ENCODE measurements around the gene CLCN7. TPM values are rescaled to one million over a fixed set of nuclear protein-coding genes. Genes with fewer than 3 reads are reported as not detected.

The CLCN7 gene
- total and polyA plus RNA-seq, 2 experiments from 2014 or later = 50.1 to 57.6 TPM

GRCh38 chr16:1466968-1467521 is 7.8 kb downstream of the CLCN7 start:
- H3K4me3 ChIP-seq = no peak overlapping the region
- H3K27ac ChIP-seq = no peak overlapping the region
- H3K36me3 ChIP-seq = no peaks in the 10 kb centered on the region
- no peaks in the 10 kb centered on the region for H3K27me3 ChIP-seq
- no peaks in the 10 kb centered on the region for H3K9me3 ChIP-seq (ENCODE audit: low read depth)
- DNase-seq (ENCODE audit: low read depth in 1 of 2, low spot score in 1 of 2) = no peak
- no peaks in the 10 kb centered on the region for H3K4me1 ChIP-seq (ENCODE audit: low read depth)
- no peak for TF ChIP-seq CTCF (IDR thresholded peaks at IDR 0.05; ENCODE audit: low read depth, low read length)

GRCh38 chr16:1466054-1466453 is 8.8 kb downstream of the CLCN7 start:
- Histone ChIP-seq H3K4me3 (no peak overlapping the region), H3K27me3 (no peaks in the 10 kb centered on the region), H3K27ac (no peak overlapping the region), H3K36me3 (no peaks in the 10 kb centered on the region), H3K4me1 (ENCODE audit: low read depth) (no peaks in the 10 kb centered on the region), H3K9me3 (ENCODE audit: low read depth) (no peaks in the 10 kb centered on the region)
- DNase-seq (ENCODE audit: low read depth in 1 of 2, low spot score in 1 of 2) = no peak
- no peak for TF ChIP-seq CTCF (IDR thresholded peaks at IDR 0.05; ENCODE audit: low read depth, low read length)

- no peak for TF ChIP-seq CTCF (IDR thresholded peaks at IDR 0.05; ENCODE audit: low read depth, low read length)
- Histone ChIP-seq H3K27me3 (no peaks in the 10 kb centered on the region), H3K27ac (no peak overlapping the region), H3K36me3 (no peaks in the 10 kb centered on the region), H3K9me3 (ENCODE audit: low read depth) (no peaks in the 10 kb centered on the region), H3K4me1 (ENCODE audit: low read depth) (no peaks in the 10 kb centered on the region), H3K4me3 (no peak overlapping the region)
- DNase-seq (ENCODE audit: low read depth in 1 of 2, low spot score in 1 of 2) = no peak
Observed at GRCh38 chr16:1465567-1465915, 9.3 kb downstream of the CLCN7 start.

GRCh38 chr16:1464894-1465566 is 9.8 kb downstream of the CLCN7 start:
- Histone ChIP-seq H3K4me3 (no peak overlapping the region), H3K9me3 (ENCODE audit: low read depth) (no peaks in the 10 kb centered on the region), H3K36me3 (no peaks in the 10 kb centered on the region), H3K4me1 (ENCODE audit: low read depth) (no peaks in the 10 kb centered on the region), H3K27ac (no peak overlapping the region), H3K27me3 (no peaks in the 10 kb centered on the region)
- DNase-seq (ENCODE audit: low read depth in 1 of 2, low spot score in 1 of 2) = no peak
- no peak for TF ChIP-seq CTCF (IDR thresholded peaks at IDR 0.05; ENCODE audit: low read depth, low read length)

- Histone ChIP-seq H3K4me1 (ENCODE audit: low read depth) (no peaks in the 10 kb centered on the region), H3K36me3 (no peaks in the 10 kb centered on the region), H3K27me3 (no peaks in the 10 kb centered on the region), H3K27ac (no peak overlapping the region), H3K4me3 (no peak overlapping the region), H3K9me3 (ENCODE audit: low read depth) (no peaks in the 10 kb centered on the region)
- DNase-seq (ENCODE audit: low read depth in 1 of 2, low spot score in 1 of 2) = no peak
- no peak for TF ChIP-seq CTCF (IDR thresholded peaks at IDR 0.05; ENCODE audit: low read depth, low read length)
Observed at GRCh38 chr16:1464196-1464893, 10.5 kb downstream of the CLCN7 start.
